Ovary (tissue), 3 donors: ENCODE measurements around the gene DNAH9.

Source experiments
- CTCF ChIP-seq, 3 donors: fragments of 450-650 bp in 2 of 3; fragments of 200-600 bp in 1 of 3; IDR thresholded peaks; one replicate each; pipeline versions ENCODE4 v1.5.1 to v1.8.0; 2016 to 2022; ENCODE audit warnings: antibody characterized with exemption in 3 of 3, mild to moderate bottlenecking in 1 of 3
- EP300 ChIP-seq: sonication (generic); formaldehyde crosslinking; IDR thresholded peaks from one replicate; pipeline ENCODE4 v1.6.1; 2017; ENCODE audit warnings: antibody characterized with exemption
- POLR2A ChIP-seq: fragments of 450-650 bp; IDR thresholded peaks from one replicate; pipeline ENCODE4 v1.6.1; 2017; ENCODE audit warnings: antibody characterized with exemption, mild to moderate bottlenecking, moderate library complexity
- donor health status: DM: no; HTN: no; CAD: no.

GRCh38 chr17:11823862-11824261 lies 225.6 kb downstream of the DNAH9 start:
- TF ChIP-seq CTCF (IDR thresholded peaks at IDR 0.05) (no peak), POLR2A (no peak), EP300 (no peak)
